HG03558 (cell line): ENCODE measurements around the gene IDH3G.

Experiments used
- ATAC-seq: cut with Tn5 transposase; IDR thresholded peaks from one replicate; pipeline ENCODE4 v1.9.1; 2021; ENCODE audit warnings: moderate number of reproducible peaks; ENCODE audit not compliant: unreplicated experiment; ENCODE audit errors: extremely low read depth

Gene IDH3G

GRCh38 chrX:153816831-153817690 lies 22.9 kb upstream of the IDH3G start:
- no peak for ATAC-seq

GRCh38 chrX:153814591-153815315 lies 20.6 kb upstream of the IDH3G start:
- no peak for ATAC-seq

- no peak for ATAC-seq
Observed at GRCh38 chrX:153813161-153813560, 19.0 kb upstream of the IDH3G start.

GRCh38 chrX:153812220-153812619 lies 18.0 kb upstream of the IDH3G start:
- no peak for ATAC-seq

- no peak for ATAC-seq
Observed at GRCh38 chrX:153807976-153808375, 13.8 kb upstream of the IDH3G start.

- no peak for ATAC-seq
Observed at GRCh38 chrX:153806999-153807575, 12.9 kb upstream of the IDH3G start.

GRCh38 chrX:153805436-153805835 lies 11.3 kb upstream of the IDH3G start:
- ATAC-seq: no peak

- ATAC-seq: no peak
Observed at GRCh38 chrX:153804621-153805020, 10.4 kb upstream of the IDH3G start.

GRCh38 chrX:153804100-153804595 lies 10.0 kb upstream of the IDH3G start:
- no peak for ATAC-seq

- no peak for ATAC-seq
Observed at GRCh38 chrX:153803211-153804099, 9.3 kb upstream of the IDH3G start.

- no peak for ATAC-seq
Observed at GRCh38 chrX:153802513-153803045, 8.4 kb upstream of the IDH3G start.

- no peak for ATAC-seq
Observed at GRCh38 chrX:153801669-153802068, 7.5 kb upstream of the IDH3G start.

- no peak for ATAC-seq
Observed at GRCh38 chrX:153800746-153801145, 6.6 kb upstream of the IDH3G start.

GRCh38 chrX:153800177-153800722 lies 6.1 kb upstream of the IDH3G start:
- no peak for ATAC-seq

GRCh38 chrX:153799326-153799725 lies 5.2 kb upstream of the IDH3G start:
- ATAC-seq: no peak

GRCh38 chrX:153797415-153798015 lies 3.3 kb upstream of the IDH3G start:
- ATAC-seq: no peak

- no peak for ATAC-seq
Observed at GRCh38 chrX:153794897-153795816, 982 bp upstream of the IDH3G start.

- ATAC-seq: no peak
Observed at GRCh38 chrX:153793291-153793690, 884 bp downstream of the IDH3G start.
